ENCODE results near the gene SOBP.

Gene SOBP

DNA sequence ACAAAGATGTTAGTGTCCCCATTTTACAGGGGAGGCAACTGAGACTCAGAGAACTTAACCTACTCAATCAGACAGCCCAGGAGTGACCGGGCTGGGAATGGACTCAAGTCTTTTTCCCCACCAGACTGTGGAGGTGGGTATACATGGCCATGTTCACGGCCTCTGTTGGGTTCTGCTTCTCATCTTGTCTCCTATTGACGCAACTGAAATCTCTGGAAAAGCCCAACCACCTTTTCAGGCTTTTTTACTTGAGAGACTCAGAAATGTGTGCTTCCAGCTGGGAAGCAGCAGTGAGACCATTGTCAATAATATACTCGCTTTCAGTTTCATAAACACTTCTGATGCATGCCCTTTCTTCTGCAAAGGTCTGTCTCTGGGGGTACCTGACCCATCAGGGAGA is 70.7 kb downstream of the SOBP start:
- Histone ChIP-seq H3K79me2 (ENCODE audit: insufficient read depth, low read length) (no peaks in the 10 kb centered on the region), H3K4me3 (ENCODE audit: low read depth in 1 of 2, low read length in 2 of 2) (no peak overlapping the region), H3K9me3 (ENCODE audit: insufficient read depth, low read length, severe bottlenecking) (no peaks in the 10 kb centered on the region), H4K20me1 (ENCODE audit: insufficient read depth, low read length) (no peaks in the 10 kb centered on the region), H2AFZ (ENCODE audit: low read depth, low read length) (no peak overlapping the region), H3K36me3 (ENCODE audit: insufficient read depth, low read length) (no peaks in the 10 kb centered on the region), H3K4me2 (ENCODE audit: insufficient read depth, low read length) (no peak overlapping the region), H3K27me3 (ENCODE audit: insufficient read depth, low read length, poor library complexity) (no peaks in the 10 kb centered on the region), H3K9ac (ENCODE audit: low read depth, low read length) (no peak overlapping the region), H3K4me1 (ENCODE audit: insufficient read depth, low read length) (no peaks in the 10 kb centered on the region), H3K27ac (ENCODE audit: low read length) (no peak overlapping the region)
- no peak for ATAC-seq (ENCODE audit: insufficient read depth, low read depth)
- no peak for DNase-seq
- TF ChIP-seq EZH2 (IDR thresholded peaks at IDR 0.05; ENCODE audit: borderline replicate concordance, low read depth, low read length, severe bottlenecking), result no peak
- TF ChIP-seq, protein P1, sequence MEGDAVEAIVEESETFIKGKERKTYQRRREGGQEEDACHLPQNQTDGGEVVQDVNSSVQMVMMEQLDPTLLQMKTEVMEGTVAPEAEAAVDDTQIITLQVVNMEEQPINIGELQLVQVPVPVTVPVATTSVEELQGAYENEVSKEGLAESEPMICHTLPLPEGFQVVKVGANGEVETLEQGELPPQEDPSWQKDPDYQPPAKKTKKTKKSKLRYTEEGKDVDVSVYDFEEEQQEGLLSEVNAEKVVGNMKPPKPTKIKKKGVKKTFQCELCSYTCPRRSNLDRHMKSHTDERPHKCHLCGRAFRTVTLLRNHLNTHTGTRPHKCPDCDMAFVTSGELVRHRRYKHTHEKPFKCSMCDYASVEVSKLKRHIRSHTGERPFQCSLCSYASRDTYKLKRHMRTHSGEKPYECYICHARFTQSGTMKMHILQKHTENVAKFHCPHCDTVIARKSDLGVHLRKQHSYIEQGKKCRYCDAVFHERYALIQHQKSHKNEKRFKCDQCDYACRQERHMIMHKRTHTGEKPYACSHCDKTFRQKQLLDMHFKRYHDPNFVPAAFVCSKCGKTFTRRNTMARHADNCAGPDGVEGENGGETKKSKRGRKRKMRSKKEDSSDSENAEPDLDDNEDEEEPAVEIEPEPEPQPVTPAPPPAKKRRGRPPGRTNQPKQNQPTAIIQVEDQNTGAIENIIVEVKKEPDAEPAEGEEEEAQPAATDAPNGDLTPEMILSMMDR (IDR thresholded peaks at IDR 0.05; ENCODE audit: borderline replicate concordance, extremely low read depth, low read length, poor library complexity, severe bottlenecking), result no peak

DNA sequence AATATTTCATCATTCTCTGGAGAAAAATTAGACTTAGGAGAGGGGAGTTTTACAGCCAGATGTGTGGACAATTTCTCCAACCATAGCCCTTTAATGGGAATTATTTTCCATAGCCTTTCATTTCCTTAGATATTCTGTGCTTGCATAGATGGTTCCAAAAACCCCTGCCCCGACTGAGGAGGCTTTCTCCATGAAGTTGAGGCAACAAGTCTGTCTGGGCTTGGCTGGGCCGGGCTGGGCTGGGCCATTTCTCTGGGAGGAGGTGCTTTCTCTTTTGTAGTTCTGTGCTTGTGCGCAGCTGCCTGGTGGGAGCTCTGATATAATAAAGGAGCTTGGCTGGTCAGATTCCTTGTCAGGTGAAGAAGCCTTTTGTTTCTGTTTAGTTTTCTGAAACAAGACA is 71.4 kb downstream of the SOBP start:
- H3K27ac ChIP-seq (ENCODE audit: low read length), result no peak overlapping the region
- no peaks in the 10 kb centered on the region for H3K9me3 ChIP-seq (ENCODE audit: insufficient read depth, low read length, severe bottlenecking)
- H3K79me2 ChIP-seq (ENCODE audit: insufficient read depth, low read length), result no peaks in the 10 kb centered on the region
- DNase-seq, result no peak
- H4K20me1 ChIP-seq (ENCODE audit: insufficient read depth, low read length), result no peaks in the 10 kb centered on the region
- no peak for ATAC-seq (ENCODE audit: insufficient read depth, low read depth)
- H3K4me1 ChIP-seq (ENCODE audit: insufficient read depth, low read length), result no peaks in the 10 kb centered on the region
- no peak overlapping the region for H3K4me3 ChIP-seq (ENCODE audit: low read depth in 1 of 2, low read length in 2 of 2)
- H3K36me3 ChIP-seq (ENCODE audit: insufficient read depth, low read length), result no peaks in the 10 kb centered on the region
- H3K27me3 ChIP-seq (ENCODE audit: insufficient read depth, low read length, poor library complexity), result no peaks in the 10 kb centered on the region
- no peak overlapping the region for H3K9ac ChIP-seq (ENCODE audit: low read depth, low read length)
- TF ChIP-seq EZH2 (IDR thresholded peaks at IDR 0.05; ENCODE audit: borderline replicate concordance, low read depth, low read length, severe bottlenecking), result no peak
- TF ChIP-seq, protein P1 (IDR thresholded peaks at IDR 0.05; ENCODE audit: borderline replicate concordance, extremely low read depth, low read length, poor library complexity, severe bottlenecking), result no peak
- H3K4me2 ChIP-seq (ENCODE audit: insufficient read depth, low read length), result no peak overlapping the region
- H2AFZ ChIP-seq (ENCODE audit: low read depth, low read length), result no peak overlapping the region

DNA sequence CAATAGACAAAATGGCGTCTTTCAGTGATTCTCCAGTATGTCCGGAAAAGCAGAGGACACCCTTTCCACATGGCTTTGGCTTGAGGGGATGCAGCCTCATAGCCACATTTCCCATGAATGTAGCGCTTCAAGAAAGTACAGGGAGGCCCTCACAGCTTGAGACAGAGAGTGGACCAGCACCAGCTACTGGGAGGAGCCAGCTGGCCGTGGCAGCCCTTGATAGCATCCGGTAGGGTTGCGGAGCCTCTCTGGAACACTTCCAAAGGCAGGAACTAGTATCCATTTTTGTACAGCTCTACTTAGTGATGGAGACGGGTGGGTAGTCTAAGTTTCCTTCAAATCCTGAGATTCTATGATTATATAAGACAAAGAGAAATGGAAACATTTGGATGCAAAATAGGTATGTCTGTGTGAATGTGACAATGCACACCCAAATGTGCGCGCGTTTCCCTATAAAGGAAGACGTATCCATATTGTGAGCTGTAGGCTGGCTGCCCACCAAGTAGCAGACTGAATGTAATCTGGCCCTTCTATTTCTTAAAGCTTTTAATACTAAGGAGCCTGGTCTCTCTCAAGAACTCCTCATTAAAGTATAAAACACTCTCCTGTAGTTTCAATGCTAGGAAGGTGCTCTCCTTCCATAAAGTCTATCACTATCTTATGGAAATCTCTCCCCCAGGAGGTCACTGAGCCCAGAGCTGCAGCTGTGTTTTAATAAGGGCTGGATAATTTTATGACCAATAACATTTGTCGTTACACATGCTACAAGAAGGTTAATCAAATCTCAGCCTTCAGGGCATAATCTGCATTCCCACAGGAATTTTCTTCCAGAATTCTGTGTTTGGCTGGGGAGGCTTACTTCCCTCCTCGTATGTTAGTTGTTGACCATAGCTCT is 74.0 kb downstream of the SOBP start:
- TF ChIP-seq, protein P1 (IDR thresholded peaks at IDR 0.05; ENCODE audit: borderline replicate concordance, extremely low read depth, low read length, poor library complexity, severe bottlenecking), result no peak
- no peak for TF ChIP-seq EZH2 (IDR thresholded peaks at IDR 0.05; ENCODE audit: borderline replicate concordance, low read depth, low read length, severe bottlenecking)
- Histone ChIP-seq H2AFZ (ENCODE audit: low read depth, low read length) (no peak overlapping the region), H3K27ac (ENCODE audit: low read length) (no peak overlapping the region), H3K9me3 (ENCODE audit: insufficient read depth, low read length, severe bottlenecking) (no peaks in the 10 kb centered on the region), H3K36me3 (ENCODE audit: insufficient read depth, low read length) (no peaks in the 10 kb centered on the region; the same call in 1 of the 2 replicates), H4K20me1 (ENCODE audit: insufficient read depth, low read length) (no peaks in the 10 kb centered on the region), H3K4me3 (ENCODE audit: low read depth in 1 of 2, low read length in 2 of 2) (no peak overlapping the region), H3K79me2 (ENCODE audit: insufficient read depth, low read length) (no peaks in the 10 kb centered on the region), H3K4me1 (ENCODE audit: insufficient read depth, low read length) (no peaks in the 10 kb centered on the region), H3K9ac (ENCODE audit: low read depth, low read length) (no peak overlapping the region), H3K4me2 (ENCODE audit: insufficient read depth, low read length) (no peak overlapping the region), H3K27me3 (ENCODE audit: insufficient read depth, low read length, poor library complexity) (no peaks in the 10 kb centered on the region)
- DNase-seq (no peak), ATAC-seq (ENCODE audit: insufficient read depth, low read depth) (no peak)
